Measurements from ENCODE around the gene SPINK14.

The SPINK14 gene

GRCh38 chr5:148201151-148201550, 32.8 kb downstream of the SPINK14 start:
- Histone ChIP-seq H3K9me3 (ENCODE audit: control insufficient read depth in 2 of 2, low read length in 2 of 2) (no peaks in the 10 kb centered on the region), H3K27me3 (ENCODE audit: control insufficient read depth in 1 of 2, insufficient read depth in 2 of 2, low read length in 2 of 2) (no peaks in the 10 kb centered on the region), H3K4me3 (ENCODE audit: low read length in 2 of 2) (no peak overlapping the region), H3K9ac (ENCODE audit: low read length in 2 of 2) (no peak overlapping the region), H3K36me3 (ENCODE audit: control insufficient read depth in 2 of 2, insufficient read depth in 2 of 2, low read length in 2 of 2) (no peaks in the 10 kb centered on the region), H3K27ac (ENCODE audit: low read length) (no peak overlapping the region), H3K4me1 (ENCODE audit: control insufficient read depth, insufficient read depth, low read length) (no peaks in the 10 kb centered on the region)

GRCh38 chr5:148202531-148203203, 34.3 kb downstream of the SPINK14 start, which contains the start of gene SPINK6:
Gene SPINK6, plus strand, starts transcription at chr5:148203042. Its CDS starts 55 bp downstream, at chr5:148203097.
- Histone ChIP-seq H3K27ac (ENCODE audit: low read length) (no peak within 1 kb of the TSS), H3K9ac (ENCODE audit: low read length in 2 of 2) (no peak within 1 kb of the TSS), H3K4me1 (ENCODE audit: control insufficient read depth, insufficient read depth, low read length) (no peaks in the 10 kb centered on the region), H3K4me3 (ENCODE audit: low read length in 2 of 2) (no peak within 1 kb of the TSS), H3K9me3 (ENCODE audit: control insufficient read depth in 2 of 2, low read length in 2 of 2) (no peaks in the 10 kb centered on the region), H3K27me3 (ENCODE audit: control insufficient read depth in 1 of 2, insufficient read depth in 2 of 2, low read length in 2 of 2) (no peaks in the 10 kb centered on the region), H3K36me3 (ENCODE audit: control insufficient read depth in 2 of 2, insufficient read depth in 2 of 2, low read length in 2 of 2) (no peaks in the 10 kb centered on the region)

GRCh38 chr5:148205044-148205806, 36.9 kb downstream of the SPINK14 start:
- Histone ChIP-seq H3K27me3 (ENCODE audit: control insufficient read depth in 1 of 2, insufficient read depth in 2 of 2, low read length in 2 of 2) (no peaks in the 10 kb centered on the region), H3K4me1 (ENCODE audit: control insufficient read depth, insufficient read depth, low read length) (no peaks in the 10 kb centered on the region), H3K4me3 (ENCODE audit: low read length in 2 of 2) (no peak overlapping the region), H3K27ac (ENCODE audit: low read length) (no peak overlapping the region), H3K36me3 (ENCODE audit: control insufficient read depth in 2 of 2, insufficient read depth in 2 of 2, low read length in 2 of 2) (no peaks in the 10 kb centered on the region), H3K9ac (ENCODE audit: low read length in 2 of 2) (no peak overlapping the region), H3K9me3 (ENCODE audit: control insufficient read depth in 2 of 2, low read length in 2 of 2) (no peaks in the 10 kb centered on the region)

- no peaks in the 10 kb centered on the region for H3K9me3 ChIP-seq (ENCODE audit: control insufficient read depth in 2 of 2, low read length in 2 of 2)
- no peak overlapping the region for H3K27ac ChIP-seq (ENCODE audit: low read length)
- H3K9ac ChIP-seq (ENCODE audit: low read length in 2 of 2), result no peak overlapping the region
Observed at GRCh38 chr5:148205865-148206264, 37.5 kb downstream of the SPINK14 start.

GRCh38 chr5:148206620-148207019, 38.3 kb downstream of the SPINK14 start:
- Histone ChIP-seq H3K9me3 (ENCODE audit: control insufficient read depth in 2 of 2, low read length in 2 of 2) (no peaks in the 10 kb centered on the region), H3K27ac (ENCODE audit: low read length) (no peak overlapping the region)

More at GRCh38 chr5:148205865-148206264, 37.5 kb downstream of the SPINK14 start:
- Histone ChIP-seq H3K4me1 (ENCODE audit: control insufficient read depth, insufficient read depth, low read length) (no peaks in the 10 kb centered on the region), H3K36me3 (ENCODE audit: control insufficient read depth in 2 of 2, insufficient read depth in 2 of 2, low read length in 2 of 2) (no peaks in the 10 kb centered on the region), H3K27me3 (ENCODE audit: control insufficient read depth in 1 of 2, insufficient read depth in 2 of 2, low read length in 2 of 2) (no peaks in the 10 kb centered on the region), H3K4me3 (ENCODE audit: low read length in 2 of 2) (no peak overlapping the region)

GRCh38 chr5:148208226-148208625, 39.9 kb downstream of the SPINK14 start:
- no peaks in the 10 kb centered on the region for H3K4me1 ChIP-seq (ENCODE audit: control insufficient read depth, insufficient read depth, low read length)
- no peak overlapping the region for H3K9ac ChIP-seq (ENCODE audit: low read length in 2 of 2)
- no peaks in the 10 kb centered on the region for H3K27me3 ChIP-seq (ENCODE audit: control insufficient read depth in 1 of 2, insufficient read depth in 2 of 2, low read length in 2 of 2)
- H3K4me3 ChIP-seq (ENCODE audit: low read length in 2 of 2), result no peak overlapping the region
- no peaks in the 10 kb centered on the region for H3K36me3 ChIP-seq (ENCODE audit: control insufficient read depth in 2 of 2, insufficient read depth in 2 of 2, low read length in 2 of 2)
- no peak overlapping the region for H3K27ac ChIP-seq (ENCODE audit: low read length)
- no peaks in the 10 kb centered on the region for H3K9me3 ChIP-seq (ENCODE audit: control insufficient read depth in 2 of 2, low read length in 2 of 2)

More at GRCh38 chr5:148206620-148207019, 38.3 kb downstream of the SPINK14 start:
- Histone ChIP-seq H3K27me3 (ENCODE audit: control insufficient read depth in 1 of 2, insufficient read depth in 2 of 2, low read length in 2 of 2) (no peaks in the 10 kb centered on the region), H3K4me3 (ENCODE audit: low read length in 2 of 2) (no peak overlapping the region), H3K4me1 (ENCODE audit: control insufficient read depth, insufficient read depth, low read length) (no peaks in the 10 kb centered on the region), H3K36me3 (ENCODE audit: control insufficient read depth in 2 of 2, insufficient read depth in 2 of 2, low read length in 2 of 2) (no peaks in the 10 kb centered on the region), H3K9ac (ENCODE audit: low read length in 2 of 2) (no peak overlapping the region)

GRCh38 chr5:148209151-148209770, 40.9 kb downstream of the SPINK14 start:
- H3K27ac ChIP-seq (ENCODE audit: low read length), result no peak overlapping the region
- no peak overlapping the region for H3K4me3 ChIP-seq (ENCODE audit: low read length in 2 of 2)
- no peak overlapping the region for H3K9ac ChIP-seq (ENCODE audit: low read length in 2 of 2)
- H3K9me3 ChIP-seq (ENCODE audit: control insufficient read depth in 2 of 2, low read length in 2 of 2), result no peaks in the 10 kb centered on the region
- H3K4me1 ChIP-seq (ENCODE audit: control insufficient read depth, insufficient read depth, low read length), result no peaks in the 10 kb centered on the region
- H3K36me3 ChIP-seq (ENCODE audit: control insufficient read depth in 2 of 2, insufficient read depth in 2 of 2, low read length in 2 of 2), result no peaks in the 10 kb centered on the region
- no peaks in the 10 kb centered on the region for H3K27me3 ChIP-seq (ENCODE audit: control insufficient read depth in 1 of 2, insufficient read depth in 2 of 2, low read length in 2 of 2)

GRCh38 chr5:148214665-148215185, 46.4 kb downstream of the SPINK14 start:
- no peaks in the 10 kb centered on the region for H3K4me1 ChIP-seq (ENCODE audit: control insufficient read depth, insufficient read depth, low read length)
- no peak overlapping the region for H3K4me3 ChIP-seq (ENCODE audit: low read length in 2 of 2)
- no peak overlapping the region for H3K27ac ChIP-seq (ENCODE audit: low read length)

GRCh38 chr5:148221508-148221907, 53.2 kb downstream of the SPINK14 start:
- no peak overlapping the region for H3K27ac ChIP-seq (ENCODE audit: low read length)
- no peaks in the 10 kb centered on the region for H3K4me1 ChIP-seq (ENCODE audit: control insufficient read depth, insufficient read depth, low read length)

More at GRCh38 chr5:148214665-148215185, 46.4 kb downstream of the SPINK14 start:
- no peaks in the 10 kb centered on the region for H3K27me3 ChIP-seq (ENCODE audit: control insufficient read depth in 1 of 2, insufficient read depth in 2 of 2, low read length in 2 of 2)
- H3K9me3 ChIP-seq (ENCODE audit: control insufficient read depth in 2 of 2, low read length in 2 of 2), result no peaks in the 10 kb centered on the region
- no peaks in the 10 kb centered on the region for H3K36me3 ChIP-seq (ENCODE audit: control insufficient read depth in 2 of 2, insufficient read depth in 2 of 2, low read length in 2 of 2)
- H3K9ac ChIP-seq (ENCODE audit: low read length in 2 of 2), result no peak overlapping the region

GRCh38 chr5:148224117-148224742, 55.9 kb downstream of the SPINK14 start:
- no peak overlapping the region for H3K9ac ChIP-seq (ENCODE audit: low read length in 2 of 2)
- no peaks in the 10 kb centered on the region for H3K4me1 ChIP-seq (ENCODE audit: control insufficient read depth, insufficient read depth, low read length)
- H3K36me3 ChIP-seq (ENCODE audit: control insufficient read depth in 2 of 2, insufficient read depth in 2 of 2, low read length in 2 of 2), result no peaks in the 10 kb centered on the region
- H3K4me3 ChIP-seq (ENCODE audit: low read length in 2 of 2), result no peak overlapping the region
- no peak overlapping the region for H3K27ac ChIP-seq (ENCODE audit: low read length)
- H3K27me3 ChIP-seq (ENCODE audit: control insufficient read depth in 1 of 2, insufficient read depth in 2 of 2, low read length in 2 of 2), result no peaks in the 10 kb centered on the region
- H3K9me3 ChIP-seq (ENCODE audit: control insufficient read depth in 2 of 2, low read length in 2 of 2), result no peaks in the 10 kb centered on the region

More at GRCh38 chr5:148221508-148221907, 53.2 kb downstream of the SPINK14 start:
- Histone ChIP-seq H3K9ac (ENCODE audit: low read length in 2 of 2) (no peak overlapping the region), H3K36me3 (ENCODE audit: control insufficient read depth in 2 of 2, insufficient read depth in 2 of 2, low read length in 2 of 2) (no peaks in the 10 kb centered on the region), H3K27me3 (ENCODE audit: control insufficient read depth in 1 of 2, insufficient read depth in 2 of 2, low read length in 2 of 2) (no peaks in the 10 kb centered on the region), H3K9me3 (ENCODE audit: control insufficient read depth in 2 of 2, low read length in 2 of 2) (no peaks in the 10 kb centered on the region), H3K4me3 (ENCODE audit: low read length in 2 of 2) (no peak overlapping the region)
